Fibroblast of the conjunctiva (primary cell): ENCODE results near the gene SPATA20.

Experiments
- DNase-seq: peaks from one replicate; pipeline ENCODE4 v3.0.0-alpha.2; 2010; ENCODE audit warnings: low read depth

The SPATA20 gene

GRCh38 chr17:50602836-50603235 is 55.9 kb downstream of the SPATA20 start:
- no peak for DNase-seq

- DNase-seq = no peak
These were observed 56.4 kb downstream of the SPATA20 start for GRCh38 chr17:50603340-50603739.

- DNase-seq = peak; percentile 66
These were observed 57.5 kb downstream of the SPATA20 start for GRCh38 chr17:50604513-50604912.

GRCh38 chr17:50605429-50605828 is 58.5 kb downstream of the SPATA20 start:
- DNase-seq = no peak
